ENCODE data around the gene FAM227B.
"Not testable (repeated sequence)": the region's sequence is repeated elsewhere in the genome, so short reads cannot be mapped to it uniquely, and the experiment has no call there.

DNA sequence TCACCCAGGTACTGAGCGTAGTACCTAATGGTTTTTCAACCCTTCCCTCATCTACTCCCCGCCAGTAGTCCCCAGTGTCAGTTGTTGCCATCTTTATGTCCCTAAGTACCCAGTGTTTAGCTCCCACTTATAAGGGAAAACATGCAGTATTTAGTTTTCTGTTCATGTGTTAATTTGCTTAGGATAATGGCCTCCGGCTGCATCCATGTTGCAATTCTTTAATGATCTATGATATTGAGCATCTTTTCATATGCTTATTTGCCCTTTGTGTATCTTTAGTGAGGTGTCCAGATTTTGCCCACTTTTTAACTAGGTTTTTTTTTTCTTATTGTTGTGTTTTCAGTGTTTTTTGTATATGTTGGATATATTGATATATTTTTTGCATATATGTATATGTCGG is 142.6 kb downstream of the FAM227B start:
- TF ChIP-seq EZH2 (IDR thresholded peaks at IDR 0.05); POLR2AphosphoS5 (IDR thresholded peaks at IDR 0.05; ENCODE audit: borderline replicate concordance, low read depth, low read length); FOXP2 (optimal IDR thresholded peaks at IDR 0.05; ENCODE audit: control extremely low read depth, extremely low read length, insufficient read depth): not testable (repeated sequence)

All from SK-N-MC (cell line).